Lower lobe of right lung (tissue), 2 donors: ENCODE measurements around the gene MTG2. TPM values are rescaled to one million over a fixed set of nuclear protein-coding genes. Genes with fewer than 3 reads are reported as not detected.

Source experiments
- ATAC-seq, 2 donors: fragments of 200-7000 bp; cut with Tn5 transposase; one replicate each; pipeline ENCODE4 v1.9.1; 2020 to 2022; ENCODE audit warnings: mild to moderate bottlenecking in 2 of 2, moderate library complexity in 2 of 2
- DNase-seq: peaks from one replicate; pipeline ENCODE4 v3.0.0-alpha.2; 2020
- H3K27ac ChIP-seq: fragments of 200-600 bp; one replicate; pipeline ENCODE4 v1.8.0; 2022
- H3K27me3 ChIP-seq: fragments of 200-600 bp; one replicate; pipeline ENCODE4 v1.8.0; 2022; ENCODE audit warnings: low read depth
- H3K36me3 ChIP-seq: fragments of 200-600 bp; one replicate; pipeline ENCODE4 v1.8.0; 2022; ENCODE audit warnings: mild to moderate bottlenecking
- H3K4me1 ChIP-seq: fragments of 200-600 bp; one replicate; pipeline ENCODE4 v1.8.0; 2022
- H3K4me3 ChIP-seq: fragments of 200-600 bp; one replicate; pipeline ENCODE4 v1.8.0; 2022; ENCODE audit warnings: mild to moderate bottlenecking
- H3K9me3 ChIP-seq: fragments of 200-600 bp; one replicate; pipeline ENCODE4 v1.8.0; 2022
- CTCF ChIP-seq: fragments of 200-600 bp; IDR thresholded peaks from one replicate; pipeline ENCODE4 v1.8.0; 2022; ENCODE audit warnings: antibody characterized with exemption, mild to moderate bottlenecking
- intact Hi-C: fragments of 100-400 bp; cut with DNase I; formaldehyde crosslinking; loops from one replicate; pipeline ENCODE4 v1.11.0; 2022
- total RNA-seq: library from RNA; stranded (reverse); fragmentation: NEBNext Ultra II Directional; extraction: Animal tissue kit (Norgen Biotek cat#: 25700); gene quantifications from one replicate; pipeline ENCODE4 v1.2.1, GENCODE V29; 2021
- donor health status: DM: no; HTN: yes; CAD: no; lungs with severe emphysema.

MTG2 gene
- total RNA-seq, 1 donor from 2014 or later = 27.1 TPM

GRCh38 chr20:62197801-62198200, 15.0 kb downstream of the MTG2 start:
- no peaks in the 10 kb centered on the region for H3K9me3 ChIP-seq
- no peak for TF ChIP-seq CTCF
- ATAC-seq (no peak), DNase-seq (peak; percentile 30)
- no peak overlapping the region for H3K27ac ChIP-seq
- no peaks in the 10 kb centered on the region for H3K27me3 ChIP-seq
- intact Hi-C loops = no loop called here
- peaks cover 97% of the 10 kb centered on the region for H3K36me3 ChIP-seq
- H3K4me1 ChIP-seq = no peaks in the 10 kb centered on the region
- H3K4me3 ChIP-seq = no peak overlapping the region

GRCh38 chr20:62198496-62198895, 15.7 kb downstream of the MTG2 start:
- peaks cover 98% of the 10 kb centered on the region for H3K36me3 ChIP-seq
- ATAC-seq = no peak
- TF ChIP-seq CTCF = no peak

GRCh38 chr20:62198931-62199330, 16.1 kb downstream of the MTG2 start:
- peak; percentile 39 for DNase-seq
- H3K9me3 ChIP-seq = no peaks in the 10 kb centered on the region
- TF ChIP-seq CTCF = no peak
- no peaks in the 10 kb centered on the region for H3K4me1 ChIP-seq
- no peak for ATAC-seq
- peaks cover 98% of the 10 kb centered on the region for H3K36me3 ChIP-seq
- H3K4me3 ChIP-seq = no peak overlapping the region
- no peaks in the 10 kb centered on the region for H3K27me3 ChIP-seq
- H3K27ac ChIP-seq = no peak overlapping the region
- intact Hi-C loops = no loop called here

More at GRCh38 chr20:62198496-62198895, 15.7 kb downstream of the MTG2 start:
- Histone ChIP-seq H3K4me3 (no peak overlapping the region), H3K27ac (no peak overlapping the region), H3K9me3 (no peaks in the 10 kb centered on the region), H3K27me3 (no peaks in the 10 kb centered on the region), H3K4me1 (no peaks in the 10 kb centered on the region)
- intact Hi-C loops = no loop called here
- DNase-seq = peak; percentile 28

GRCh38 chr20:62200491-62201172, 17.8 kb downstream of the MTG2 start:
- Histone ChIP-seq H3K4me1 (no peaks in the 10 kb centered on the region), H3K9me3 (no peaks in the 10 kb centered on the region), H3K27ac (no peak overlapping the region), H3K4me3 (no peak overlapping the region), H3K27me3 (no peaks in the 10 kb centered on the region), H3K36me3 (peaks cover 82% of the 10 kb centered on the region)
- intact Hi-C loops = no loop called here
- no peak for TF ChIP-seq CTCF
- ATAC-seq = no peak
- DNase-seq = peak; percentile 44

GRCh38 chr20:62201173-62202082, 18.6 kb downstream of the MTG2 start:
- no peaks in the 10 kb centered on the region for H3K27me3 ChIP-seq
- H3K36me3 ChIP-seq = peaks cover 74% of the 10 kb centered on the region
- intact Hi-C loops = no loop called here
- H3K27ac ChIP-seq = no peak overlapping the region
- no peak for ATAC-seq
- DNase-seq = peak; percentile 39
- H3K9me3 ChIP-seq = no peaks in the 10 kb centered on the region
- H3K4me1 ChIP-seq = no peaks in the 10 kb centered on the region
- TF ChIP-seq CTCF = no peak
- H3K4me3 ChIP-seq = no peak overlapping the region
